Spleen (tissue), 13 donors: ENCODE results near the gene CALHM5. TPM values are rescaled to one million over a fixed set of nuclear protein-coding genes. Genes with fewer than 3 reads are reported as not detected.

Experiments
- DNase-seq: peaks from one replicate; pipeline ENCODE4 v3.0.0-alpha.2; 2020
- H3K27ac ChIP-seq, 8 donors: fragments of 200-600 bp; sonication (generic) in 7 of 8; 1 replicate in 4 of 8; 2 replicates in 4 of 8; pipeline versions ENCODE4 v1.5.0 to v1.8.0; 2016 to 2021; ENCODE audit warnings: inconsistent platforms in 4 of 8, mild to moderate bottlenecking in 4 of 8, moderate library complexity in 1 of 8
- H3K27me3 ChIP-seq, 7 donors: fragments of 200-600 bp; sonication (generic) in 6 of 7; replicated peaks in 1 of 7; 1 replicate in 4 of 7; 2 replicates in 3 of 7; pipeline versions ENCODE4 v1.5.0 to v1.8.0; 2016 to 2021; ENCODE audit warnings: inconsistent platforms in 3 of 7, mild to moderate bottlenecking in 1 of 7
- H3K36me3 ChIP-seq, 6 donors: fragments of 200-600 bp; sonication (generic) in 5 of 6; 1 replicate in 4 of 6; 2 replicates in 2 of 6; pipeline versions ENCODE4 v1.5.0 to v1.8.0; 2016 to 2021; ENCODE audit warnings: inconsistent platforms in 2 of 6
- H3K4me1 ChIP-seq, 6 donors: fragments of 200-600 bp; sonication (generic) in 5 of 6; 1 replicate in 3 of 6; 2 replicates in 3 of 6; pipeline versions ENCODE4 v1.5.0 to v1.8.0; 2016 to 2021; ENCODE audit warnings: inconsistent platforms in 3 of 6
- H3K4me3 ChIP-seq, 8 donors: fragments of 200-600 bp; sonication (generic) in 7 of 8; 1 replicate in 4 of 8; 2 replicates in 4 of 8; pipeline versions ENCODE4 v1.5.0 to v1.8.0; 2016 to 2021; ENCODE audit warnings: inconsistent platforms in 4 of 8, mild to moderate bottlenecking in 4 of 8, moderate library complexity in 2 of 8
- H3K9me3 ChIP-seq, 8 donors: fragments of 200-600 bp; sonication (generic) in 7 of 8; 1 replicate in 4 of 8; 2 replicates in 4 of 8; pipeline versions ENCODE4 v1.5.0 to v1.8.0; 2016 to 2021; ENCODE audit warnings: inconsistent platforms in 4 of 8
- CTCF ChIP-seq, 11 experiments: fragments of 200-600 bp in 7 of 11; fragments of 450-650 bp in 4 of 11; sonication (generic) in 4 of 11; IDR thresholded peaks in 8 of 11; conservative IDR thresholded peaks in 3 of 11; 1 replicate in 7 of 11; 2 replicates in 4 of 11; pipeline versions ENCODE4 v1.4.0 to v1.8.0; 2016 to 2021; ENCODE audit warnings: antibody characterized with exemption in 11 of 11, inconsistent platforms in 4 of 11, mild to moderate bottlenecking in 1 of 11
- POLR2A ChIP-seq, 3 donors: fragments of 450-650 bp; IDR thresholded peaks; one replicate each; pipeline ENCODE4 v1.5.1; 2017; ENCODE audit warnings: antibody characterized with exemption in 3 of 3, mild to moderate bottlenecking in 1 of 3
- POLR2AphosphoS5 ChIP-seq, 3 donors: sonication (generic); formaldehyde crosslinking; IDR thresholded peaks; one replicate each; pipeline ENCODE4 v1.5.1; 2017; ENCODE audit warnings: antibody characterized with exemption in 3 of 3
- WGBS, 5 donors: extraction: QIAGEN DNeasy Blood & Tissue Kit in 3 of 5; methylation state at CpG; one replicate each; pipeline versions ENCODE4 v1.1.5 to v1.1.7; 2013 to 2018; 5-methylcytosine and 5-hydroxymethylcytosine counted together
- intact Hi-C: fragments of 100-400 bp; cut with DNase I; formaldehyde crosslinking; loops from one replicate; pipeline ENCODE4 v1.15.0; 2023; ENCODE audit warnings: low total_unique reads
- long read RNA-seq, 2 donors: transcript quantifications; one replicate each; lab custom pipeline, GENCODE V29; 2026
- polyA plus RNA-seq, 3 donors: library from polyadenylated mRNA; stranded (reverse); fragments of 200-250 nt; gene quantifications; one replicate each; pipeline ENCODE4 v1.2.1, GENCODE V29; 2013
- total RNA-seq, 7 donors: library from RNA; depleted of rRNA in 3 of 7; stranded (reverse); fragments of >200 nt in 3 of 7; fragmentation: NEBNext Ultra II Directional in 4 of 7; extraction: Animal tissue kit (Norgen Biotek cat#: 25700) in 4 of 7; gene quantifications; one replicate each; pipeline versions ENCODE4 v1.1.0 to v1.2.1, GENCODE V29; 2016 to 2021
- donor health status: healthy with polysubstance abuse.
- donor health status: DM: no; HTN: no; CAD: no; lungs with moderate emphysema.
- donor health status: DM: no; HTN: no; CAD: no.
- donor health status: Bipolar disorder and iron deficiency.
- donor health status: healthy.
- donor health status: DM: no; HTN: no; CAD: no.
- donor health status: DM: yes; HTN: yes; CAD: no.

Gene CALHM5, protein sequence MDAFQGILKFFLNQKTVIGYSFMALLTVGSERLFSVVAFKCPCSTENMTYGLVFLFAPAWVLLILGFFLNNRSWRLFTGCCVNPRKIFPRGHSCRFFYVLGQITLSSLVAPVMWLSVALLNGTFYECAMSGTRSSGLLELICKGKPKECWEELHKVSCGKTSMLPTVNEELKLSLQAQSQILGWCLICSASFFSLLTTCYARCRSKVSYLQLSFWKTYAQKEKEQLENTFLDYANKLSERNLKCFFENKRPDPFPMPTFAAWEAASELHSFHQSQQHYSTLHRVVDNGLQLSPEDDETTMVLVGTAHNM
- 1 to 10 TPM; 1.3 to 2.6 (median 2.3) TPM for total RNA-seq
- under 1 TPM; 0.24 to 0.67 (median 0.35) TPM for polyA plus RNA-seq
- long read RNA-seq, donor 1, full-length matches to known transcripts: 1 of 1 reads
- long read RNA-seq, donor 1, partial matches to known transcripts: 0 of 1 reads
- long read RNA-seq, donor 1, other reads (novel, unspliced or antisense): 0 of 1 reads
- long read RNA-seq, donor 2, full-length matches to known transcripts: 2 of 2 reads
- long read RNA-seq, donor 2, partial matches to known transcripts: 0 of 2 reads
- long read RNA-seq, donor 2, other reads (novel, unspliced or antisense): 0 of 2 reads

- TF ChIP-seq POLR2A (IDR thresholded peaks at IDR 0.05): no peak
- TF ChIP-seq POLR2AphosphoS5 (IDR thresholded peaks at IDR 0.05): peak in 1 of 3 donors; percentile 31
- peak in 10 of 11 experiments; percentile 18 to 67 (median 54) for TF ChIP-seq CTCF (IDR thresholded peaks at IDR 0.05 in 8 of 11, conservative IDR thresholded peaks at IDR 0.05 in 3 of 11)
- H3K27me3 ChIP-seq: no peaks in the 10 kb centered on the region
- H3K9me3 ChIP-seq: peaks cover 0 to 13% (median 0%) of the 10 kb centered on the region in 8 donors
- intact Hi-C loops: no loop called here
- no peak for DNase-seq
- WGBS, 5 donors: 49 to 72% (median 65%) methylated on average over 10 of the region's 10 CpGs
- H3K4me3 ChIP-seq: peak within 1 kb of the TSS; percentile 7 to 59 (median 26)
- peaks cover 0 to 7% (median 0%) of the 10 kb centered on the region in 6 donors for H3K36me3 ChIP-seq
- H3K27ac ChIP-seq: peak within 1 kb of the TSS; percentile 70 to 87 (median 84)
- H3K4me1 ChIP-seq: peaks cover 0 to 31% (median 12%) of the 10 kb centered on the region in 6 donors
Measured at GRCh38 chr6:116511424-116512110, at the start of gene CALHM5. TSS of gene CALHM5 (plus strand) at chr6:116511639. CDS start at chr6:116511697, 58 bp downstream.

DNA sequence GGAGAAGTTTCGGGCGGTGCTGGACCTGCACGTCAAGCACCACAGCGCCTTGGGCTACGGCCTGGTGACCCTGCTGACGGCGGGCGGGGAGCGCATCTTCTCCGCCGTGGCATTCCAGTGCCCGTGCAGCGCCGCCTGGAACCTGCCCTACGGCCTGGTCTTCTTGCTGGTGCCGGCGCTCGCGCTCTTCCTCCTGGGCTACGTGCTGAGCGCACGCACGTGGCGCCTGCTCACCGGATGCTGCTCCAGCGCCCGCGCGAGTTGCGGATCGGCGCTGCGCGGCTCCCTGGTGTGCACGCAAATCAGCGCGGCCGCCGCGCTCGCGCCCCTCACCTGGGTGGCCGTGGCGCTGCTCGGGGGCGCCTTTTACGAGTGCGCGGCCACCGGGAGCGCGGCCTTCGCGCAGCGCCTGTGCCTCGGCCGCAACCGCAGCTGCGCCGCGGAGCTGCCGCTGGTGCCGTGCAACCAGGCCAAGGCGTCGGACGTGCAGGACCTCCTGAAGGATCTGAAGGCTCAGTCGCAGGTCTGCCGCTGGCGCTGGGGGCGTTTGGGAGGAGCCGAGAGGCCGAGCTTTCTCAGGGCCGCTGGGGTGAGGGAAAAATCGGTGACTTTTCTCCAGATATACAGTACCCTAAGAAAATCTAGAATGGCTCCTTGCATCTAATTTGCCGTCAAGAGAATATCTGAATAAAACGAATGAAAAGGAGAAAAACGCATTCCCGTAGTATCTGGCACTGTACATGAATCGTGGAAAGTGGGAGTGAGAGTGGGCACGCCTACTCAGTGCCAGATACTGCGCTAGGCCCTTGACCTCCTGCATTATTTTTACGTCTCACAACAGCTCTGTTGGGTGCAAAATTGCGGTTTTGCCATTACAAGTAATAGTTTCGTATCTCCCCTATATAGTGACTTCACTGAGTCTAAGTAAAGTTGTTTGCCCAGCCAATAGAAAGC lies 49.2 kb upstream of the CALHM5 start:
- H3K4me1 ChIP-seq: peaks cover 18 to 73% (median 53%) of the 10 kb centered on the region in 6 donors
- H3K27ac ChIP-seq: peak overlapping the region; percentile 79 to 94 (median 90)
- intact Hi-C loops: no loop called here
- TF ChIP-seq POLR2A (IDR thresholded peaks at IDR 0.05): peak in 1 of 3 donors; percentile 21
- TF ChIP-seq POLR2AphosphoS5 (IDR thresholded peaks at IDR 0.05): peak; percentile 68 to 85 (median 83)
- peak in 1 of 11 experiments; percentile 3 for TF ChIP-seq CTCF (IDR thresholded peaks at IDR 0.05 in 8 of 11, conservative IDR thresholded peaks at IDR 0.05 in 3 of 11)
- H3K4me3 ChIP-seq: peak overlapping the region; percentile 42 to 78 (median 58)
- H3K9me3 ChIP-seq: no peaks in the 10 kb centered on the region
- peaks cover 0 to 7% (median 0%) of the 10 kb centered on the region in 7 donors for H3K27me3 ChIP-seq
- no peaks in the 10 kb centered on the region for H3K36me3 ChIP-seq
- WGBS, 5 donors: 2 to 7% (median 3%) methylated on average over 41 to 84 of the region's 84 CpGs
- DNase-seq: peak; percentile 96

- intact Hi-C loops: no loop called here
- Histone ChIP-seq H3K4me1 (peaks cover 18 to 82% (median 53%) of the 10 kb centered on the region in 6 donors), H3K4me3 (peak overlapping the region in 7 of 8 donors; percentile 53 to 78 (median 59)), H3K36me3 (no peaks in the 10 kb centered on the region), H3K27ac (peak overlapping the region; percentile 79 to 94 (median 90)), H3K27me3 (peaks cover 0 to 7% (median 0%) of the 10 kb centered on the region in 7 donors), H3K9me3 (no peaks in the 10 kb centered on the region)
- WGBS, 5 donors: 49 to 66% (median 57%) methylated on average over 4 of the region's 4 CpGs
- no peak for DNase-seq
- no peak for TF ChIP-seq POLR2A (IDR thresholded peaks at IDR 0.05)
- TF ChIP-seq POLR2AphosphoS5 (IDR thresholded peaks at IDR 0.05): no peak
- TF ChIP-seq CTCF (IDR thresholded peaks at IDR 0.05 in 8 of 11, conservative IDR thresholded peaks at IDR 0.05 in 3 of 11): no peak
Measured at GRCh38 chr6:116463301-116463700, 48.1 kb upstream of the CALHM5 start.
